Measurements from ENCODE around the gene TNFRSF14.

DNA sequence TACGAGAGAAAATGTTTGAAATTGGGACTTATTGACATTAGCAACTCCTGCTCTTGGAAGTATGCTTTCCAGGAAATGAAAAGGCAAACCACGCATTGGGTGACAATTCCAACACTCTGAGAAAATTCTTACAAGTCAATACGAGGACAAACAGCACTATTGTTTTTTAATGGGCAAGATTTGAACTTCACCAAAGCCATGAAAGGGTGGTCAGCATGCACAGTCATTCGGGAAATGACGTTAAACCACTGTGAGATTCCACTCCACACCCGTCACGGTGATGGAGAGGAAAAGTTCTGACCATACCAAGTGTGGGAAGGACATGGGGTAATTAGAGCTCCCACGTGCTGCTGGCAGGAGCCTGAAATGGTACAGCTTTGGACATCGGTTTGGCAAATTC, 18.2 kb downstream of the TNFRSF14 start:
- TF ChIP-seq GATA3 (IDR thresholded peaks at IDR 0.05; ENCODE audit: low read depth, low read length) (no peak), GATA2 (IDR thresholded peaks at IDR 0.05; ENCODE audit: low read depth, low read length) (no peak)
